CD14-positive monocyte (primary cell): Measurements from ENCODE around the gene SQSTM1. TPM values are rescaled to one million over a fixed set of nuclear protein-coding genes. Genes with fewer than 3 reads are reported as not detected.

ENCODE experiments used
- DNase-seq, 3 donors: peaks; one replicate each; pipeline ENCODE4 v3.0.0-alpha.2; 2011 to 2022
- H2AFZ ChIP-seq: 2 replicates; pipeline ENCODE4 v1.6.0; 2012; ENCODE audit warnings: mild to moderate bottlenecking, low read depth, low read length, inconsistent platforms; ENCODE audit not compliant: insufficient read depth, poor library complexity, severe bottlenecking
- H3K27ac ChIP-seq, 2 donors: 1 replicate in 1 of 2; 2 replicates in 1 of 2; pipeline ENCODE4 v1.5.1; 2012 to 2013; ENCODE audit warnings: low read length in 2 of 2, control low read depth in 1 of 2, inconsistent platforms in 1 of 2, low read depth in 1 of 2, mild to moderate bottlenecking in 1 of 2
- H3K27me3 ChIP-seq, 2 donors: one replicate each; pipeline versions ENCODE4 v1.6.0 to v1.6.1; 2011 to 2013; ENCODE audit warnings: low read length in 2 of 2; ENCODE audit not compliant: control insufficient read depth in 2 of 2, insufficient read depth in 2 of 2
- H3K36me3 ChIP-seq, 2 donors: replicated peaks in 1 of 2; 1 replicate in 1 of 2; 2 replicates in 1 of 2; pipeline versions ENCODE4 v1.5.1 to v1.6.1; 2012 to 2013; ENCODE audit warnings: low read length in 2 of 2, control low read depth in 1 of 2, inconsistent platforms in 1 of 2, mild to moderate bottlenecking in 1 of 2; ENCODE audit not compliant: insufficient read depth in 2 of 2, control insufficient read depth in 1 of 2
- H3K4me1 ChIP-seq, 2 donors: 1 replicate in 1 of 2; 2 replicates in 1 of 2; pipeline versions ENCODE4 v1.5.1 to v1.6.1; 2012 to 2013; ENCODE audit warnings: low read length in 2 of 2, control low read depth in 1 of 2, inconsistent platforms in 1 of 2, mild to moderate bottlenecking in 1 of 2, moderate library complexity in 1 of 2; ENCODE audit not compliant: insufficient read depth in 2 of 2, control insufficient read depth in 1 of 2
- H3K4me2 ChIP-seq: replicated peaks from 2 replicates; pipeline ENCODE3; 2012; ENCODE audit warnings: low read length, moderate library complexity, mild to moderate bottlenecking; ENCODE audit not compliant: poor library complexity, severe bottlenecking; ENCODE audit errors: extremely low read depth
- H3K4me3 ChIP-seq, 3 experiments: fragments of 200-600 bp in 1 of 3; sonication (generic) in 1 of 3; replicated peaks in 1 of 3; 1 replicate in 2 of 3; 2 replicates in 1 of 3; pipeline ENCODE4 v1.5.1; 2011 to 2013; ENCODE audit warnings: low read length in 3 of 3, mild to moderate bottlenecking in 3 of 3, control low read depth in 2 of 3, low read depth in 2 of 3, inconsistent platforms in 1 of 3, moderate library complexity in 1 of 3
- H3K79me2 ChIP-seq: 2 replicates; pipeline ENCODE4 v1.6.0; 2012; ENCODE audit warnings: mild to moderate bottlenecking, control low read depth, inconsistent platforms, low read length, moderate library complexity; ENCODE audit not compliant: insufficient read depth
- H3K9ac ChIP-seq: 2 replicates; pipeline ENCODE4 v1.6.0; 2017; ENCODE audit warnings: low read length, mild to moderate bottlenecking; ENCODE audit not compliant: insufficient read depth, poor library complexity, severe bottlenecking
- H3K9me3 ChIP-seq, 2 donors: replicated peaks in 1 of 2; 1 replicate in 1 of 2; 2 replicates in 1 of 2; pipeline versions ENCODE4 v1.5.1 to v1.6.1; 2012 to 2013; ENCODE audit warnings: low read length in 2 of 2, control low read depth in 1 of 2; ENCODE audit not compliant: control insufficient read depth in 1 of 2, insufficient read depth in 1 of 2
- H4K20me1 ChIP-seq: 2 replicates; pipeline ENCODE4 v1.6.0; 2012; ENCODE audit warnings: mild to moderate bottlenecking, low read length, control low read depth, moderate library complexity; ENCODE audit not compliant: insufficient read depth
- H3K27ac Mint-ChIP-seq, 7 donors: one replicate each; pipeline ENCODE4 v1.8.0; 2020; ENCODE audit warnings: mild to moderate bottlenecking in 7 of 7, mixed read lengths in 7 of 7, moderate library complexity in 6 of 7, inconsistent platforms in 2 of 7
- H3K27me3 Mint-ChIP-seq, 3 donors: one replicate each; pipeline ENCODE4 v1.8.0; 2021 to 2022; ENCODE audit warnings: low read depth in 3 of 3, mild to moderate bottlenecking in 3 of 3, mixed read lengths in 3 of 3, moderate library complexity in 3 of 3, inconsistent platforms in 1 of 3
- H3K36me3 Mint-ChIP-seq, 2 donors: one replicate each; pipeline ENCODE4 v1.8.0; 2020; ENCODE audit warnings: mixed read lengths in 2 of 2, inconsistent platforms in 1 of 2, mild to moderate bottlenecking in 1 of 2
- H3K4me1 Mint-ChIP-seq: one replicate; pipeline ENCODE4 v1.8.0; 2020; ENCODE audit warnings: mild to moderate bottlenecking, mixed read lengths
- H3K4me3 Mint-ChIP-seq, 2 donors: one replicate each; pipeline ENCODE4 v1.8.0; 2020; ENCODE audit warnings: mild to moderate bottlenecking in 2 of 2, mixed read lengths in 2 of 2, moderate library complexity in 1 of 2
- H3K9me3 Mint-ChIP-seq, 7 donors: one replicate each; pipeline ENCODE4 v1.8.0; 2020 to 2022; ENCODE audit warnings: mixed read lengths in 7 of 7, mild to moderate bottlenecking in 6 of 7, moderate library complexity in 6 of 7, inconsistent platforms in 2 of 7
- CTCF ChIP-seq: fragments of 200-600 bp; IDR thresholded peaks from one replicate; pipeline ENCODE4 v1.8.0; 2022; ENCODE audit warnings: antibody characterized with exemption, mild to moderate bottlenecking
- WGBS: methylation state at CpG from one replicate; pipeline ENCODE4 v1.1.5; 2013; ENCODE audit warnings: missing lambda C conversion rate; ENCODE audit not compliant: insufficient coverage; 5-methylcytosine and 5-hydroxymethylcytosine counted together
- intact Hi-C, 2 donors: fragments of 100-400 bp; cut with micrococcal nuclease; formaldehyde crosslinking; loops; one replicate each; pipeline versions ENCODE4 v1.15.0 to v1.15.1; 2023
- polyA plus RNA-seq, 3 donors: library from polyadenylated mRNA; depleted of rRNA in 1 of 3; unstranded in 2 of 3; stranded (reverse) in 1 of 3; fragments of 300-500 nt in 2 of 3; fragments of >200 nt in 1 of 3; fragmentation: Illumina TruSeq in 2 of 3; gene quantifications; 1 replicate in 2 of 3; 2 replicates in 1 of 3; pipeline ENCODE4 v1.2.3, GENCODE V29; 2012 to 2021

SQSTM1 gene
- polyA plus RNA-seq, 3 donors, result 182 to 312 (median 275) TPM

GRCh38 chr5:179801304-179802206 is 19.1 kb upstream of the SQSTM1 start:
- Histone ChIP-seq H3K9ac (no peak overlapping the region), H2AFZ (no peak overlapping the region), H4K20me1 (peaks cover 88% of the 10 kb centered on the region), H3K4me1 (peaks cover 39 to 48% of the 10 kb centered on the region in 2 donors), H3K36me3 (peaks cover 38 to 47% of the 10 kb centered on the region in 2 donors), H3K4me3 (no peak overlapping the region), H3K79me2 (peaks cover 43% of the 10 kb centered on the region), H3K27me3 (no peaks in the 10 kb centered on the region), H3K9me3 (no peaks in the 10 kb centered on the region), H3K27ac (no peak overlapping the region), H3K4me2 (no peak overlapping the region)
- Mint-ChIP-seq H3K4me3 (peak overlapping the region in 1 of 2 donors; percentile 62), H3K4me1 (peaks cover 39% of the 10 kb centered on the region), H3K27ac (peak overlapping the region in 2 of 7 donors; percentile 46 to 76), H3K27me3 (peaks cover 0 to 2% (median 2%) of the 10 kb centered on the region in 3 donors), H3K9me3 (no peaks in the 10 kb centered on the region), H3K36me3 (peaks cover 44 to 45% of the 10 kb centered on the region in 2 donors)
- TF ChIP-seq CTCF, result peak; percentile 92
- peak; percentile 73 to 81 (median 79) for DNase-seq
- WGBS, result 64% methylated on average over 55 of the region's 67 CpGs
- intact Hi-C loops, result loop anchor here (5.0 kb wide), 2 partner anchors 36 to 106 kb away; partner anchors contain the start of gene TBC1D9B (in 1 of the 2)

GRCh38 chr5:179802207-179802883 is 18.4 kb upstream of the SQSTM1 start:
- H3K4me3 ChIP-seq, result no peak overlapping the region
- Mint-ChIP-seq H3K27me3 (peaks cover 0 to 2% (median 0%) of the 10 kb centered on the region in 3 donors), H3K4me3 (no peak overlapping the region), H3K27ac (peak overlapping the region in 3 of 7 donors; percentile 19 to 56 (median 46)), H3K36me3 (peaks cover 37 to 45% of the 10 kb centered on the region in 2 donors), H3K4me1 (peaks cover 34% of the 10 kb centered on the region), H3K9me3 (no peaks in the 10 kb centered on the region)
- no peaks in the 10 kb centered on the region for H3K9me3 ChIP-seq
- peaks cover 43% of the 10 kb centered on the region for H3K79me2 ChIP-seq
- DNase-seq, result no peak
- H4K20me1 ChIP-seq, result peaks cover 80% of the 10 kb centered on the region
- WGBS, result 95% methylated on average over 19 of the region's 19 CpGs
- no peak overlapping the region for H3K27ac ChIP-seq
- H3K27me3 ChIP-seq, result no peaks in the 10 kb centered on the region
- H3K36me3 ChIP-seq, result peaks cover 36 to 40% of the 10 kb centered on the region in 2 donors
- H3K4me2 ChIP-seq, result no peak overlapping the region
- intact Hi-C loops, result loop anchor here (5.0 kb wide), 2 partner anchors 35 to 105 kb away; partner anchors contain the start of gene TBC1D9B (in 1 of the 2)
- no peak overlapping the region for H3K9ac ChIP-seq
- peaks cover 35 to 45% of the 10 kb centered on the region in 2 donors for H3K4me1 ChIP-seq
- no peak overlapping the region for H2AFZ ChIP-seq
- TF ChIP-seq CTCF, result no peak
